GM10266 (cell line): ENCODE results near the gene TAP1.

Source experiments
- DNase-seq: peaks from one replicate; pipeline ENCODE4 v3.0.0; 2012; ENCODE audit errors: extremely low spot score
- TF ChIP-seq, protein P1 (sequence below): IDR thresholded peaks from 2 replicates; pipeline ENCODE4 v1.5.1; 2012; ENCODE audit warnings: mild to moderate bottlenecking, low read depth; ENCODE audit not compliant: control insufficient read depth, insufficient read depth; ENCODE audit errors: missing control alignments

TAP1 gene, protein sequence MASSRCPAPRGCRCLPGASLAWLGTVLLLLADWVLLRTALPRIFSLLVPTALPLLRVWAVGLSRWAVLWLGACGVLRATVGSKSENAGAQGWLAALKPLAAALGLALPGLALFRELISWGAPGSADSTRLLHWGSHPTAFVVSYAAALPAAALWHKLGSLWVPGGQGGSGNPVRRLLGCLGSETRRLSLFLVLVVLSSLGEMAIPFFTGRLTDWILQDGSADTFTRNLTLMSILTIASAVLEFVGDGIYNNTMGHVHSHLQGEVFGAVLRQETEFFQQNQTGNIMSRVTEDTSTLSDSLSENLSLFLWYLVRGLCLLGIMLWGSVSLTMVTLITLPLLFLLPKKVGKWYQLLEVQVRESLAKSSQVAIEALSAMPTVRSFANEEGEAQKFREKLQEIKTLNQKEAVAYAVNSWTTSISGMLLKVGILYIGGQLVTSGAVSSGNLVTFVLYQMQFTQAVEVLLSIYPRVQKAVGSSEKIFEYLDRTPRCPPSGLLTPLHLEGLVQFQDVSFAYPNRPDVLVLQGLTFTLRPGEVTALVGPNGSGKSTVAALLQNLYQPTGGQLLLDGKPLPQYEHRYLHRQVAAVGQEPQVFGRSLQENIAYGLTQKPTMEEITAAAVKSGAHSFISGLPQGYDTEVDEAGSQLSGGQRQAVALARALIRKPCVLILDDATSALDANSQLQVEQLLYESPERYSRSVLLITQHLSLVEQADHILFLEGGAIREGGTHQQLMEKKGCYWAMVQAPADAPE

DNA sequence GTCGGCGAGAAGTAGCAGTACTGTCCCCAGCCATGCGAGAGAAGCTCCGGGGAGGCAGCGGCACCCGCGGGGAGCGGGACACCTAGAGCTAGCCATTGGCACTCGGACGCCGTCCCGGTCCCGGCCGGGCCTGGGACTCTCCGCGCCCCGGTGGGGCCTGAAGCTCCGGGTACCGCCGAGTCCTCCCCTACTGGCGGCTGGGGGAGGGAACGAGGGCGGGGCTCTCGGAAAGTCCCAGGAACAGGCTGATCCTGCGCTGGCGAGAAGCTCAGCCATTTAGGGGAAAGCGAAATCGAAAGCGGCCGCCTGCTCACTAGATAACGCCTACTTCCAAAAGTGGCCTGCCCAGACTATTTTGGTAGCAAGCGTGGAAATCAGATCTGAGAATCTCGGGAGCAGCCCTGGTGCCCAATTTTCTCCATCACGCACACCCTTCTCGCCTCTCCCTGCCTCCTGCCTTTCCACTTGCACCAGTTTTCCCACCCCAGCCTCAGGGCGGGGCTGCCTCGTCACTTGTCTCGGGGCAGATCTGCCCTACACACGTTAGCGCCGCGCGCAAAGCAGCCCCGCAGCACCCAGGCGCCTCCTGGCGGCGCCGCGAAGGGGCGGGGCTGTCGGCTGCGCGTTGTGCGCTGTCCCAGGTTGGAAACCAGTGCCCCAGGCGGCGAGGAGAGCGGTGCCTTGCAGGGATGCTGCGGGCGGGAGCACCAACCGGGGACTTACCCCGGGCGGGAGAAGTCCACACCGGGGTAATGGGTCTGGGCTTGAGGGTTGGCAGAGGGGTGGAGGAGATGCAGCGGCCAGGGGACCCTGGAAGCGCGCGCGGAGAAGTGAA, at the start of gene TAP1, which contains the start of gene PSMB9:
Gene TAP1, minus strand, starts transcription at position 164 of the 835 bp plus-strand sequence. Its CDS starts 68 bp downstream, at position 96.
Gene PSMB9, plus strand, starts transcription at position 652 of the 835 bp plus-strand sequence. Its CDS starts 38 bp downstream, at position 690.
- TF ChIP-seq, protein P1, sequence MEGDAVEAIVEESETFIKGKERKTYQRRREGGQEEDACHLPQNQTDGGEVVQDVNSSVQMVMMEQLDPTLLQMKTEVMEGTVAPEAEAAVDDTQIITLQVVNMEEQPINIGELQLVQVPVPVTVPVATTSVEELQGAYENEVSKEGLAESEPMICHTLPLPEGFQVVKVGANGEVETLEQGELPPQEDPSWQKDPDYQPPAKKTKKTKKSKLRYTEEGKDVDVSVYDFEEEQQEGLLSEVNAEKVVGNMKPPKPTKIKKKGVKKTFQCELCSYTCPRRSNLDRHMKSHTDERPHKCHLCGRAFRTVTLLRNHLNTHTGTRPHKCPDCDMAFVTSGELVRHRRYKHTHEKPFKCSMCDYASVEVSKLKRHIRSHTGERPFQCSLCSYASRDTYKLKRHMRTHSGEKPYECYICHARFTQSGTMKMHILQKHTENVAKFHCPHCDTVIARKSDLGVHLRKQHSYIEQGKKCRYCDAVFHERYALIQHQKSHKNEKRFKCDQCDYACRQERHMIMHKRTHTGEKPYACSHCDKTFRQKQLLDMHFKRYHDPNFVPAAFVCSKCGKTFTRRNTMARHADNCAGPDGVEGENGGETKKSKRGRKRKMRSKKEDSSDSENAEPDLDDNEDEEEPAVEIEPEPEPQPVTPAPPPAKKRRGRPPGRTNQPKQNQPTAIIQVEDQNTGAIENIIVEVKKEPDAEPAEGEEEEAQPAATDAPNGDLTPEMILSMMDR = peak; percentile 91
- peak; percentile 93 for DNase-seq

DNA sequence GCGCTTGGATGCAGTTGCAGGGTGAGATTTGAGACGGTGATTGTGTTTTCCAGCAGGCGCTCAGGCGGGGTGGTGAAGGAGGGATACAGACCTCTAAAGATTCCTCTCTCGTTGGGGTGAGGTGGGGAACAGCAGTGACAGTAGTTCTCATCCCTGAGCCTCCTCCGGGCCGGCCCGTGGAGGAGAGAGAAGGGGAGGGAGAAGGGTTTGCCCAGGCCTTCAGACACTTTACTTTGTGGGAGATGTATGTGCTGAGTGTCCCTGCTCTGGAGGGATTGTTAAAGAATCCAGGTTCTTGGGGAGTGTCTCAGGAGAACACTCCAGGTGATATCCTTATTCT, 41.5 kb upstream of the TAP1 start:
- TF ChIP-seq, protein P1 = no peak
- no peak for DNase-seq

DNA sequence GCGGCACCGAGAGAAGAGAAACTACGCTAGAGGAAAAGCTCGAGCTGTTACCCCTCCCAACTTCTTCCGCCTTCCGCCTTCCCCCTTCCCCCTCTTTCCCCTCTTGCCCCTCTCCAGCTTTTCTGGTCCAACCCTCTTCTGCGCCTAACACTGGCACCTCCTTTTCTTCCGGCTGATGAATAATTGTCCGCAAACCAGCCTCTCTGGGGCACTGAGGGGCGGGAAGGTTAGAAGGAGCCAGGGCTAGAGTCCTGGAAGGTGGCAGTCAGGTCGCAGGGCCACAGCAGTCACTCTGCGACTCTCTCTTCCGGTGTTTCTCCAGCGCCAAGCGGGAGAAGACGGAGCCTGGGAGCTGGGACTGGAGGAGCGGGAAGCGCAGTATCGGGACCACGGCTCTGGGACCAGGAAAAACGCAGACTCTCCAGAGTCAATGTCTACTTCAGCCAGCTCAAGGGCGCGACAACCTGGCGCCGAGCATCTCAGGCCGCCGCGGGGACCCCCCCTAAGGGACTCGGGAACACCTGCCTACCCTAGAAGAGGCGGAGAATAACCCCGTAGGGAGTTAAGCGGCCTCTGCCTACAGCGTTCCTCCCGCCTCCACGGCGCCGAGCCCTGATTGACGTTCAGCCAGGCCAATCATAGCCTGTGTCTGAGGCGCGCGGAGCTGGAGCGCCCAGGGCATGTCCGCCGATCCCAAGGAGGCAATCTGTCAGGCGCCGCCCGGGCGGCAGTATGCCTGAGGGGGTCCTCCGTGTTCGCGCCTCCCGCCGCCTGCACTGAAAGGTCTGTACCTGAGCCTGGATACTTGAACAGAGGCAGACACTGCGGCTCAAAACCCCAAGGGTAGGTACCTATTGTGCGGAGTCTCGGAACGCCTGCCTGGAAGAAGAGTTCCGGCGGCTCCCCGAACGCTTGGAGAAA, 40.8 kb upstream of the TAP1 start:
- TF ChIP-seq, protein P1 = no peak
- peak; percentile 97 for DNase-seq

- DNase-seq = no peak
- TF ChIP-seq, protein P1 = no peak
Observed at GRCh38 chr6:32890831-32891230, 37.3 kb upstream of the TAP1 start.

- TF ChIP-seq, protein P1 = no peak
- DNase-seq = no peak
Observed at GRCh38 chr6:32889533-32889932, 36.0 kb upstream of the TAP1 start.

- DNase-seq = no peak
- TF ChIP-seq, protein P1 = no peak
Observed at GRCh38 chr6:32888576-32888975, 35.1 kb upstream of the TAP1 start.
